DMS79 treated with DMSO at 0.1 percent for 48 hours (cell line): Measurements from ENCODE around the gene TSPYL2.
A peak's percentile ranks its signal among the peaks of the same experiment; 100 is the strongest.

Experiments used
- DNase-seq: peaks from one replicate; lab custom pipeline; 2025; lab: John Stamatoyannopoulos, UW

The TSPYL2 gene

GRCh38 chrX:53125506-53125905 is 43.3 kb downstream of the TSPYL2 start:
- no peak for DNase-seq

GRCh38 chrX:53126377-53126776 is 44.2 kb downstream of the TSPYL2 start:
- DNase-seq: no peak

DNA sequence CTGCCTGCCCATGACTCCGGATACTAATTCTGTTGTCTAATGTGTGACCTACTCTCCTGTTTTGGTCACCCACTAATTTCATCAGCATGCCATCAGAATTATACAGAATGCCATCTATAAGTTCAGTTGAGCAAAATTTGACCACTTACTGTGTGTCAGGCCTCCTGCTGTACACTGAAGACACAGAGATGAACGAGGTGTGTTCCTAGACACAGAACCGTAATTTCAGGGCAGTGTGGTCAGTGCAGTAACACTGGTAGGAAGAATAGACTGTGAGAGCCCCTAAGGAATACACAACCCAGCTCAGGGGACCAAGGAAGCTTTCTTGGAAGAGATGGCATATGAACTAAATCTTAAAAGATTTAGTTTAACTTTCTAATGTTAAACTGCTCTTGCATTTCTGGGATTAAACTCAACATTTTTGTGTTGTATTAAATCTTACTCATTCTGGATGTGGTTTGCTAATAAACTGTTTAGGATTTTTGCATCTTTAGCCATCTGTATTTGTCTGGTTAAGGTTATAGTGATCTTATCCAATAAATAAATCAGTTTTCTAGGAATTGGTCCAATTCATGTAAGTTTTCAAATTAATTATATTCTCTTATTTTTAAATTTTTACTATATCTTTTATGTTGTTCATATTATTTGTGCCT is 46.1 kb downstream of the TSPYL2 start:
- no peak for DNase-seq

GRCh38 chrX:53133400-53133799 is 51.2 kb downstream of the TSPYL2 start:
- peak; percentile 40 for DNase-seq

- DNase-seq: no peak
Observed at GRCh38 chrX:53135581-53135980, 53.4 kb downstream of the TSPYL2 start.
